H54 (cell line): ENCODE measurements around the gene ZNF625.

Experiments
- DNase-seq: peaks from one replicate; pipeline ENCODE4 v3.0.0; 2011; ENCODE audit warnings: low spot score, mixed read lengths; ENCODE audit not compliant: insufficient read length
- FAIRE-seq: peaks from 3 replicates; lab custom pipeline; 2011; peaks lifted over from hg19 to GRCh38; lab: Jason Lieb, UNC
- POLR2A ChIP-seq: IDR thresholded peaks from 2 replicates; pipeline ENCODE4 v1.6.1; 2011; ENCODE audit warnings: low read depth, mild to moderate bottlenecking, low read length

ZNF625 gene

DNA sequence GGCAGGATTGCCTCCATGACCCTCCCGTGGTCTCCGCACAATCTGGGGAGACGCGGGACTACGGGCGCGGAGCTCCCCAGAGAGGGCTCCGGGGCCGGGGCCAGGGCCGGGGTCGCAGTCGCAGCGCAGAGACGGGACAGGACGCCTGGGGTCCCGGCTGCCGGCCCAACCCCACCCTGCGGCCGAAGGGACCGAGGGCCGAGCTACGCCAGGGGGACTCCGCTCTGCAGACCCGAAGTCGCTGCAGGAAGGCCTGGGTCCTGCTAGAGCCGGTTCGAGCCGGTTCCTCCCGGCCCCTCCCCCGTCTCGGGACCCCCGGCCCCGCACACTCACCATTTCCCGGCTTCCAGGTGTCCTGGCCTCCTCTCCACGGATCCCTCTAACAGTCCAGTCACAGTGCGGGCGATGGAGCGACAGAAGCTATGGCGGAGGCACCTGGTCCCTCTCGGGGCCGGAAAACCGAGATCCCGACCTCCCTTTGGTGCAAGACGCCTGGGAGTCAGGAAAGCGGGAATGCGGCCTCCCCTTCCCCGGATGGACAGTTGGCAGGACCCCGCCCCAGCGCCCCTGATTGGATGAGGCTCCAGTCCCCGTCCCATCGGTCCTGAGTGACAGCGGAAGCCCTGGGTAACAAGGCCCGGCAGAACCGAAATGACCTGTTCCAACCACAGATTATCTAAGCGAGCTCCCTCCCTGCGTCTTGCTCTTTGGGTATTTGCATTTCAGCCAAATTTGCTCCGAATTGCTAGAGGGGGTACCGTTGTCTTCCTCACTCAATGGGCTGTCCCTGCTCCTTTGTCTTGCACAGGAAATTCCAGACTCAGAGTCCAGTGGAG is at the start of gene ZNF625:
Gene ZNF625 (minus strand): TSS at position 512 of the 836 bp plus-strand sequence. CDS start 176 bp downstream, at position 336.
- FAIRE-seq: peak; percentile 75
- peak; percentile 82 for DNase-seq
- TF ChIP-seq POLR2A: peak; percentile 83

DNA sequence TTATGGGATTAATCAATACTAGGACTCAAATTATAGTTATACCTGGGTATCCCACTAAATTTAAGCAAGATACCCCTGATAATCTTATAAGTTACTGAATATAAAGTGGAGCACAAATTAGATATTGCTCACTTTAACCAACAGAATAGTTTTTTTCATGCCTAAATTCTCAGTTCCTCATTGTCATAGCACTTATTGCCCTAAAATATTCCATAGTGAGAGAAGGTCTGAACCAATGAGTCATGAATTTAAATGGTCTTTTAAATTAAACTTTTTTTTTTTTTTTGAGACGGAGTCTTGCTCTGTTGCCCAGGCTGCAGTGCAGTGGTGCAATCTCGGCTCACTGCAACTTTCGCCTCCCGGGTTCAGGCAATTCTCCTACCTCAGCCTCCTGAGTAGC is 48.8 kb upstream of the ZNF625 start:
- TF ChIP-seq POLR2A: no peak
- DNase-seq: no peak
- FAIRE-seq: no peak

DNA sequence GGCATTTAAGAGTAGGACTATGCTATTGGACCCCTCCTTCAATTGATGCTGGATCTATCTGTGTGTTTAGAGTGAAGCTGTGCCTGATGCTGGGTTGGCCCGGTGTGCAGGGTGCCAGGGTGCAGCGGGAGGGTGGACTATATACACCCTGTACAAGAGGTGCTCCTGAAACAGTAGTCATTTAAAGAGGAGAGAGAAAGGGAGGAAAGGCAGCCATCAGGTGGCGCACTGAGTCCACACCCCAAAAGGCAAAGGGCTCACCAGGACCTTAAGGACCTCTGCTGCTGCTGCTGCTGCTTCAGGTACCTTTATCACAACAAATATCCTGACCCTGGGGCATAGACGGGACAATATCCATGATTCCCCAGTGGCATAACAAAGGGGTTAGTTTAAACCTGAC is 45.7 kb upstream of the ZNF625 start:
- no peak for TF ChIP-seq POLR2A

DNA sequence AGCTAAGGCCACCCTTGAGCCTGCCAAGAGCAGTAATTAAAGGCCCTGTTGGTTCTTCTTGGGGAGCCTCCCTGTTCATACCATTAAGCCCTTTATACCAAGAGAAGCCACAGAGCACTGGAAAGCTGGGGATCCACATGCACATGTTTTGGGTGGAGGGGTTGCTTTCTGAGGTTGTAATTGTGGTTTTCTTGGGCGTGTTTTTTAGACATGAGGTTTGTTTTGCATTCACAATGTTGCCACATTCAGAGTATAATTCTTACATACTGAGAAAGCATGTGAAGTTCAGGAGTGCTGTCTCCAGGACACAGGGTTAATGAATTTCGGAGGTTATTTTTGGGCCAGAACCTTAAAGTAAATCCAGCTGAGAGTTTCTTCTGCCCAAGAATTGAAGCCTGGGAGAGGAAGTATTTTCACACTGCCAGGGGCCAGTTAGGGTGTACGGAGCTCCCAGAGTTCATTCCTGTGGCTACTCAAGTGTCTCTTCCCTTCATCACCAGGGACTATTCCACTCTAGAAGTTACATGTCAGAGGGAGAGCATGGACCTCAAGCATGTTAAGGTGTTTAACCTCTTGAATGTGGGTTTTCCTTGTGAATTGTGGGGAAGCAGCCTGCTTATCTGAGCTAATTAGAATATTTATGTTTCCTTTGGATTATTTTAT is 43.4 kb upstream of the ZNF625 start:
- DNase-seq: no peak
- no peak for FAIRE-seq
- no peak for TF ChIP-seq POLR2A

More for the DNA sequence above, 45.7 kb upstream of the ZNF625 start:
- no peak for DNase-seq
- no peak for FAIRE-seq

DNA sequence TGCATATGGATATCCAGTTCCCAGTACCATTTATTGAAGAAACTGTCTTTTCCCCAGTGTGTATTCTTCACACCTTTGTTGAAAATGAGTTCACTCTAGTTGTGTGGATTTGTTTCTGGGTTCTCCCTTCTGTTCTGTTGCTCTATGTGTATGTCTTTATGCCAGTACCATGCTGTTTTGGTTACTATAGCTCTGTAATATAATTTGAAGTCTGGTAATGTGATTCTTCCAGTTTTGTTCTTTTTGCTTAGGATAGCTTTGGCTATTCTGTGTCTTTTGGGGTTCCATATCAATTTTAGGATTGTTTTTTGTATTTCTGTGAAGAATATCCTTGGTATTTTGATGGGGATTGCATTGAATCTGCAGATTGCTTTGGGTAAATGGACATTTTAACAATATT is 41.6 kb upstream of the ZNF625 start:
- DNase-seq (no peak), FAIRE-seq (no peak)
- TF ChIP-seq POLR2A: no peak

DNA sequence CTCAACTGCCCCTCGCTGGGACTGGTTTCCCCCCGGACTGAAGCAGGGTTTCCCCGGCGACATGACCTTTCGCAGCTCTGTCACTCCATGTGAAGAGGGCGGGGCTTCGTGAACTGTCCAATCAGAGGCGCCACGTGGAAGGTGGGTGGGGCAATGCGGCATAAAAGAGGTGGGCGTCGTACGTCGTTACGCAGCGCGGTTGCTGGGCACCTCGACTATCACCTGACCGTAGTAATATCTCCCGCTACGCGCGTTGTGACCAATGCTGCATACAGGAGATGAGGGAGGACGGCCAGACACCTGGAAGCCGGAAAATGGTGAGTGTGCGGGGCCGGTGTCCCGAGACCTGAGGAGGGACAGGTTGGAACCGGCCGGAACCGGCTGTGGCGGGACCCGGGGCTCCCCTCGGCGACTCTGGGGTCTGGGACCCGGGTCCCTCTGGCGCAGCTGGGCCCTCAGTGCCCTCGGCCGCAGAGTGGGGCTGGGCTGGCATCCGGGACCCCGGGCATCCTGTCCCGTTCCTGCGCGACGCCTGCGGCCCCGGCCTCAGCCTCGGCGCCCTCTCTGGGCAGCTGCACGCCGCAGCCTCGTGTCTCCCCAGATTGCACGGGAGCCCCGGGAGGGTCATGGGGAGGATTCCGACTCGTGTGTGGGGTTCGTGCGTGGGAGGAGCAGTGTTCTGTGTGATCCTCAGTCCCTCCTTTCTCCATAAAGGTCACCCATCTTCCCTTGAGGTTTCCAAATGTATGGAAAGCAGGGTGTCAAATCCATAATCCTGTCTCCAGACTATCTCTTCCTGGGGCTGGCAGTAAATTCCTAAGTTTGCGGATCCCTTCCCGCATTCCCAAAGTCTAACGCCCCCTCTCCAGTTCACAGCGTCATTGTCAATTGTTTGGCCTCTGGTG is 38.5 kb upstream of the ZNF625 start:
- TF ChIP-seq POLR2A: no peak
- no peak for FAIRE-seq
- DNase-seq: no peak

DNA sequence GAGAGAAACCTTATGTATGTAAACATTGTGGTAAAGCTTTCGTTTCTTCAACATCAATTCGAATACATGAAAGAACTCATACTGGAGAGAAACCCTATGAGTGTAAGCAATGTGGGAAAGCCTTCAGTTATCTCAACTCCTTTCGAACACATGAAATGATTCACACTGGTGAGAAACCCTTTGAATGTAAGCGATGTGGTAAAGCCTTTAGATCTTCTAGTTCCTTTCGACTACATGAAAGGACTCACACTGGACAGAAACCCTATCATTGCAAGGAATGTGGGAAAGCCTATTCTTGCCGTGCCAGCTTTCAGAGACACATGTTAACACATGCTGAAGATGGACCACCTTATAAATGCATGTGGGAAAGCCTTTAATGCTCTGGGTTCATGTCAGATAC is 31.1 kb upstream of the ZNF625 start:
- no peak for TF ChIP-seq POLR2A
- DNase-seq (no peak), FAIRE-seq (no peak)

DNA sequence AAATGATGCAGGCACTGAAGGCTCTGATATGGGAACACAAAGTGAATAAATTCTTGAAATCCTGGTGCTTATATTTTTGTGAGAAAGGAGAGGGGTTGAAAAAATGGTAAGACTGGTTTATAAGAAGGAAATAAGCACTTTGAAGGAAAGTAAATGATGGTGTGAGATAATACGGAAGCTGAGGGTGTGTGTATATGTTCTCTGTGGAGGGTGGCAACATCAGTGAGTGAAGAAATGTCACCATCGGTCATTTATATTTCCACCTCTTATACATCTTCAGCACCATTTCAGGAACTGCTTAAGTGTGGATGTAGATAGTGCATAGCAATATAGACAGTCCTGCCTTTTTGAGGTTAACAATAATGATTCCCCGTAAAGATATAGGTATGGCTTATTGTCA is 23.8 kb upstream of the ZNF625 start:
- DNase-seq (no peak), FAIRE-seq (no peak)
- TF ChIP-seq POLR2A: no peak

DNA sequence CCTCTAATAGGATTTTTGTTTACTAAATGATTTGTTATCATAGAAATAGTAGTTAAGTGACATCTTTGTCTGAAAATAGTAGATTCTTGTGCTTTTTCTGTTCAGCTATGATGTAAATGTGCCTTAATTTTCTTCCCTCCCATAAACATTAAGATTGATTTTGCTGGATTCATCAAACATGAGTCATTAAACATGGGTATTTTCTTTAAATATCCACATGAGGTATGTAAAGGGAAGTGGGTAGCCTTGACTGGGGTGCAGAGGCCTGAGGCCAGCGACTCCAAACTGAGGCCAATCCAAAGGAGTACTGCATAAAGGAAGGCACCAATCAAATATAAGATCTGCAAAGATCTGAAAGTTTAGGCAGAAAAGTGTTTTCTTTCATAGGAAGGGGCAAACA is 10.1 kb upstream of the ZNF625 start:
- FAIRE-seq: no peak
- DNase-seq: peak; percentile 23
- TF ChIP-seq POLR2A: no peak

DNA sequence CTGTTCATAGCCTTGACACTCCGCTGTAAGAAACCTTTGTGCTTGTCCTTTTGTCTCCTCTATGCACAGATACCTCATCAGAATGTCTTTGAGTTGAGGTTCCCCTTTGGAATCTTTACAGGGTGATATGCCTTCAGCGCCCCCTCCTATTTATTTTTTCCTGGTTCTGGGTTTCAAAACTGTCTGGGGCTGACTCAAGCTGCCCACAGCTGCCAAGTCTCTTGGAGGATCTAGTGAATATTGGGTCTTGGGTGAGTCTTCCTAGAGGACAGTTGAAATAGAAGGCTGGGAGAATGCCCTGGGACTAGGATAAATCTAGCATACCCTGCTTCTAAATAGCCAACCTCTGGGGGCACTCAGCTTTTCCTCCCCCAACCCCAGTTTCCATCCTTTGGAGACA is 7.3 kb upstream of the ZNF625 start:
- FAIRE-seq (no peak), DNase-seq (no peak)
- TF ChIP-seq POLR2A: no peak

DNA sequence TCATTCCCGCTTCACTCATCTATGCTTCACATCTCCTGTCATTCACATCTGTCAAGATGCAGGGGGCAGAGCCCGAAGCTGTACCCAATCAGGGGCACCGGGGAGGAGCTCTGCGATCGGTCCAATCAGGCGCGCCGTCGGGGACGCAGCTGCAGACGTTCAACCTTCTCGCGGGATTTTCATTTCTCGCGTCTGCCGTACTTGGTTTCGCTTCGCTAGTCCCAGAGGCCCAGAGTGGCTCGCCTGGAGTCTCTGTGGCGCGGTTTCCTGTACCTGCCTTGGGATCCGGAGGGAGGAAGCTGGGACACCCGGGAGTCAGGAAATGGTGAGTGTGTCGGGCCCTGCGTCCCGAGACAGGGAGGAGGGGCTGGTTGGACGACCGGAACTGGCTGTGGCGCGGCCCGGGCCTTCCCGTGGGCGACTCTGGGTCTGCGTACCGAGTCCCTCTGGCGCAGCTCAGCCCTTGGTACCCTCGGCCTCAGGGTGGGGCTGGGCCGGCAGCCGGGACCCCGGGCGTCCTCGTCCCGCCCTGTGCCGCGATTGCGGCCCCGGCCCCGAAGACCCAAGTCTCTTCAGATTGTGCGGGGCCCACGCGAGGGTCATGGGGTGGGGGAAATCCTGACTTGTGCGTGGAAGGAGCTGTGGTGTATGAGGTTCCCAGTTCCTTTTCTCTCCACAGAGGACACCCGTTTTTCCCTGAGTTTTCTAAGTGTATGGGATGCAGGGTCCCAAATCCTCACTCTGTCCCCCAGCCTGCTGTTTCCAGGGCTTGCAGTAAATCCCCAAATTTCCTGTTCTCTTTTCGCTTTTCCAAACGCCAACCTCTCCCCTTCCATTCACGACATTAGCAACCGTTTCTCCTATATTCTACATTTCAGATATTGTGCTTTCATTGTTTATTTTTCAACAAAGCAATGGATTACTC is 6.6 kb upstream of the ZNF625 start, which contains the start of gene ZNF136:
Gene ZNF136 (plus strand): TSS at position 215 of the 925 bp plus-strand sequence. CDS start 108 bp downstream, at position 323.
- peak; percentile 37 for TF ChIP-seq POLR2A

DNA sequence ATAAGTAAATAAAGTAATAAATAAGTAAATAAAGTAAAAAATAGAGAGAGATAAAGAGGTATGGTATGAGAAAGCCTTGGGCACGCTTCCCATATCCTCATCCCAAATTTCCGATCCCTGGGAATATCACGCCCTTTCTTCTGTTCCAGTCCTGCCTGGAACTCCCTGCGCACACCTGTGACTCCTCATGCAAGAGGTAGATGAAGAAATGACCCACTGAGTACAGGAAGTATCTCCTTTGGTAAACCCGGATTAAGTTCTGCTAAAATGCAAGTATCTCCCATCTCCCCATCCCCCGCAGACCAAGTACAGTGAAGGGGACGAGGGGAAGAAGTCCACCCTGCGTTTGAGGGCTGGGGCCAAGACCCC is 6.0 kb upstream of the ZNF625 start:
- DNase-seq: no peak
- TF ChIP-seq POLR2A: no peak
- no peak for FAIRE-seq

More for the DNA sequence above, 6.6 kb upstream of the ZNF625 start, which contains the start of gene ZNF136:
- FAIRE-seq (peak; percentile 94), DNase-seq (peak; percentile 95)
